ENCODE results near the gene FRG2B. TPM values are rescaled to one million over a fixed set of nuclear protein-coding genes. Genes with fewer than 3 reads are reported as not detected.
"Not testable (repeated sequence)": the region's sequence is repeated elsewhere in the genome, so short reads cannot be mapped to it uniquely, and the experiment has no call there.

FRG2B gene
- total RNA-seq, 1 donor from 2014 or later = not detected

DNA sequence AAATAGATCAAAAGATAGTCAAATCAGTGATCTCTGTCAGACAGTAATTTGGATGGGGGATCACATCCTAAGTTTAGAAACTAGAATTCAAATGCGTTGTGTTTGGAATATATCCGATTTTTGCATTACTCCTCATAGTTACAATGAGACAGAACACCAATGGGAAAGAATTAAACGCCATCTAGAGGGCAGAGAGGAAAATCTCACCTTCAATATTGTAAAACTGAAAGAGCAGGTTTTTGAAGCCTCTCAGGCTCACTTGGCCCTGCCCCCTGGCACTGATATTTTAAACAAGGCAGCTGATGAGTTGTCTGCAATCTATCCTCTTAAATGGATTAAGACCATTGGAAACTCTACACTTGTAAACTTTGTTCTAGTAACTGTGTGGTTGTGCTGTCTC lies 17.7 kb downstream of the FRG2B start:
- no peak for DNase-seq (ENCODE audit: low read depth)
- TF ChIP-seq, protein P1, sequence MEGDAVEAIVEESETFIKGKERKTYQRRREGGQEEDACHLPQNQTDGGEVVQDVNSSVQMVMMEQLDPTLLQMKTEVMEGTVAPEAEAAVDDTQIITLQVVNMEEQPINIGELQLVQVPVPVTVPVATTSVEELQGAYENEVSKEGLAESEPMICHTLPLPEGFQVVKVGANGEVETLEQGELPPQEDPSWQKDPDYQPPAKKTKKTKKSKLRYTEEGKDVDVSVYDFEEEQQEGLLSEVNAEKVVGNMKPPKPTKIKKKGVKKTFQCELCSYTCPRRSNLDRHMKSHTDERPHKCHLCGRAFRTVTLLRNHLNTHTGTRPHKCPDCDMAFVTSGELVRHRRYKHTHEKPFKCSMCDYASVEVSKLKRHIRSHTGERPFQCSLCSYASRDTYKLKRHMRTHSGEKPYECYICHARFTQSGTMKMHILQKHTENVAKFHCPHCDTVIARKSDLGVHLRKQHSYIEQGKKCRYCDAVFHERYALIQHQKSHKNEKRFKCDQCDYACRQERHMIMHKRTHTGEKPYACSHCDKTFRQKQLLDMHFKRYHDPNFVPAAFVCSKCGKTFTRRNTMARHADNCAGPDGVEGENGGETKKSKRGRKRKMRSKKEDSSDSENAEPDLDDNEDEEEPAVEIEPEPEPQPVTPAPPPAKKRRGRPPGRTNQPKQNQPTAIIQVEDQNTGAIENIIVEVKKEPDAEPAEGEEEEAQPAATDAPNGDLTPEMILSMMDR (conservative IDR thresholded peaks at IDR 0.05; ENCODE audit: low read depth, low read length) = no peak
- H3K4me3 ChIP-seq (ENCODE audit: low read depth, low read length) = no peak overlapping the region

DNA sequence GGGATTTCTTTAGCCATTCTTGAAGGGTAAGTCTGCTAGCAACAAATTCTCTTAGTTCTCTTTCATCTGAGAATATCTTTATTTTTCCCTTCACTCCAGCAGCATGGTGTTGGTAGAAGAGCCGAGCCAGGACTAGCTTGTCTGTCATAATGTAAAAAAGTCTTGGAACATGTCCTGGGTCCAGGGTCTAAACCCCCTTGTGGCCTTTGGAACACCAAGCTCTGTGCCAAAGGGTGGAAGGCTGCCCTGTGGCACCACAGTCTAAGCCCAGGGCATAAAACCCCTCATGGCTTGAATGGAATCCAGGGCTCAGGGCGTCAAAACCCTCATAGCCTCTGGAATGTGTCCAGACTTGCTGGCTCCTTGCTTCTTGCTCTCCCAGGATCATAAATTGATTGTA lies 23.2 kb downstream of the FRG2B start:
- not testable (repeated sequence) for H3K4me3 ChIP-seq (ENCODE audit: low read depth, low read length)

DNA sequence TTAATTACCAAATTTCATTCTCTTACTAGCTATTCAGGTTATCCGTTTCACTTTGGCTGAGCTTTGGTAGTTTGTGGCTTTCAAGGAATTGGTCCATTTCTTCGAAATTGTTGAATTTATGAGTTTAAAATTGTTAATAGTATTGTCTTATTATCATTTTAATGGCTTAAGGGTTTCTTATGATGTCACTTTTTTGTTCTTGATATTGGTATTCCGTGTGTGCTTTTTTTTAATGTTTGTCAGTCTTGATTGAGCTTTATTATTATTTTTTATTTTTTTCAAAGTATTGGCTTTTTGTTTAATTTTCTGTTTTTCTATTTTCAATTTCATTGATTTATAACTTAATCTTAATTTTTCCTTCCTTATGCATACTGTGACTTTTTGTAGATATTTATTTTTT lies 25.9 kb downstream of the FRG2B start:
- no peak overlapping the region for H3K4me3 ChIP-seq (ENCODE audit: low read depth, low read length)
- DNase-seq (ENCODE audit: low read depth) = no peak
- TF ChIP-seq, protein P1 (conservative IDR thresholded peaks at IDR 0.05; ENCODE audit: low read depth, low read length) = no peak

More for the DNA sequence above, 23.2 kb downstream of the FRG2B start:
- not testable (repeated sequence) for DNase-seq (ENCODE audit: low read depth)

DNA sequence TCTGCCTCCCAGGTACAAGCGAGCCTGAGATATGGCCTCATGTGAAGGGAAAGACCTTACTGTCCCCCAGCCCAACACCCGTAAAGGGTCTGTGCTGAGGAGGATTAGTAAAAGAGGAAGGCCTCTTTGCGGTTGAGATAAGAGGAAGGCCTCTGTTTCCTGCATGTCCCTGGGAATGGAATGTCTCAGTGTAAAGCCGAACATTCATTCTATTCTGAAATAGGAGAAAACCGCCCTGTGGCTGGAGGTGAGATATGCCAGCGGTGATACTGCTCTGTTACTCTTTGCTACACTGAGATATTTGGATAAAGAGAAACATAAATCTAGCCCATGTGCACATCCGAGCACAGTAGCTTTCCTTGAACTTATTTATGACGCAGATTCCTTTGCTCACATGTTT lies 26.7 kb downstream of the FRG2B start:
- H3K4me3 ChIP-seq (ENCODE audit: low read depth, low read length); DNase-seq (ENCODE audit: low read depth): not testable (repeated sequence)

DNA sequence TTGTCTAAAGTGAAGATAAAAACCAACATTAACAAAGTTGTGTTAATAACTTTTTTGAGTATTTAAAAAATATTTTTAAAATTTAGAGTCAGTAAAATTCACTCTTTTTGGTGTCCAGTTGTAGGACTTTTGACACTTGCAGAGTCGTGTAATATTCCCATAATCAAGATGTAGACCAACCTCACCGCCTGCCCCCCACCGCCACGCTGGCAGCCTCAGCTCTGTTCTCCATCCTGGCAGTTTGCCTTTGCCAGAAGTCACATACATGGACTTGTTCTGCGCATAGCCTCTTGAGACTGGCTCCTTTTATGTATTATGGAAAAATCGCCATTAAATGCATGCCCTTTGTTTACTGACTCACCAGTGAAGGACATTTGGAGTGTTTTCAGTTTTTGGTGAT lies 33.9 kb downstream of the FRG2B start:
- TF ChIP-seq, protein P1 (conservative IDR thresholded peaks at IDR 0.05; ENCODE audit: low read depth, low read length) = no peak
- H3K4me3 ChIP-seq (ENCODE audit: low read depth, low read length) = no peak overlapping the region
- no peak for DNase-seq (ENCODE audit: low read depth)

DNA sequence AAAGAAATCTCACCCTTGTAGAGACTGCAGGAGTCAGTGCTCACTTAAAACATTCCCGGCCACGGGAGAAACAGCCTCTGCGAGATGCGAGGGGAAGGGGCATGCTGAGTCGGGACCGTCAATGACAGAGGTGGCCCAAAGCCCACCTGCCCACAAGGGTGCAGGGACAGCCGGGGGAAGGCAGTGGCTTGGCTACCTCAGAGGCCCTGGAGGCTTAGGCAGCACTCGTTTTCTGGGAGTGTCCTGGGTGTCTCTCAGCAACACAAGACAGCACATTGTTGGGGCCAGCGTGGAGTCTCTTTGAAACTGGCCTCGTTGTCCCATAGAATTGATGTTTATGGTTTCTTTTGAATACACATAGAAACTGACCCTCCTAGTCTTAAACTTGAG lies 35.6 kb downstream of the FRG2B start:
- TF ChIP-seq, protein P1 (conservative IDR thresholded peaks at IDR 0.05; ENCODE audit: low read depth, low read length) = no peak
- no peak overlapping the region for H3K4me3 ChIP-seq (ENCODE audit: low read depth, low read length)
- DNase-seq (ENCODE audit: low read depth) = no peak

DNA sequence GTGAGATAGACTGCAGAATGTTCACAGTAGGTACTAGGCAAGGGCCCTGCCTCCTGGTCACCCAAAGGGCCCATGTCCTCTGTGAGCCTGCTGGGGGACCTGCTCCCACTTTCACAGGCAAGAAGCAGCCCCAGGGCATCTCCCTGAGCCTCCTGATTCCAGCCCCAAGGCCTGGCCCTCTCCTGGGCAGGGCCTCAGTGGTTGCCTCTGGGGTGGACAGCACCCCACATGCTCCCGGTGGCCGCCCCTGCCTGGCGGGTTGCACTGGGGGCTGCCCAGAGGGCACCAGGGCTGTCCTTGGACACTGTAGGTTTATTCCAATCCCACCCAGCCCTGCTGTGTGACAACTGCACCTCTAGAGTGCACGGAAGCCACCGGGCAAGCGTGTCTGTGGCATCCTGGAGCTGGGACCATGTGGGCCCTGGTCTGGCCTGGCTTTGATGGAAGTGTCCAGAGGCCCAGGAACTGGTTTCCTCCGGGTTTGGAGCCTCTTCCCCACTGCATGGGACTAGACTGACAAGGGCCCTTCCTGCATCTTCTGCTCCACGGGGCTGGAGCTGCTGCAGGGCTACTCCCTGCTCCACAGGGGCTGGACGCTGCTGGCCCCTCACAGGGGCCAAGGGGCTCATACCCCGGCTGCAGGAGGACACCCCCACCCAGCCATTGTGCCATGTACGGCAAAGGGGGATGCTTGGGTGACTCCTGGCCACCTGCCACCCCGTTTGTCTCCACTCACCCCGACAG lies 36.2 kb downstream of the FRG2B start:
- TF ChIP-seq, protein P1 (conservative IDR thresholded peaks at IDR 0.05; ENCODE audit: low read depth, low read length) = no peak
- no peak overlapping the region for H3K4me3 ChIP-seq (ENCODE audit: low read depth, low read length)

DNA sequence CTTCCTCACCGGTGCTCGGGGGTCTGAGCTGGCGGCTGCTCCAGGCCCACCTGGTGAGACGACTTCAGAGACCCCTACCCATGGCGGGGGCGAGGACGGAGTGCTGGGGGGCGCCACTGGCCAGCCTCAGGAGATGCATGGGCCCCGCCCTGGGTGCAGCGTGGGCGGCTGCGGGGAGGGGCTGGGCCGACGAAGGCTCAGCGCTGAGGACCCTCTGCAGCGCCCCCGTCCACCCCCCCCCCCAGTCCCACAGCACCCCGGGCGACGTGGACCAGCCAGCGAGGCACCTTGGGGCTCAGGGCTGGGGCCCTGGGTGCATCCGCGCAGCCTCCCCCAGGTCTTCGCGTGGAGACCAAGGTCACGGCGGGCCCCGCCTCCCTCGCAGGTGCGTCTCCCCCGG lies 49.6 kb downstream of the FRG2B start:
- not testable (repeated sequence) for H3K4me3 ChIP-seq (ENCODE audit: low read depth, low read length); DNase-seq (ENCODE audit: low read depth)

More for the DNA sequence above, 36.2 kb downstream of the FRG2B start:
- DNase-seq (ENCODE audit: low read depth) = no peak

Other genes starting within 250 kb of the FRG2B start
- gene PAOX, start 247.5 kb downstream of the FRG2B start, total RNA-seq = 3.6 and 5.6 TPM in 2 replicates
- gene MTG1, start 232.6 kb downstream of the FRG2B start, total RNA-seq = 31.8 and 51.9 TPM in 2 replicates
- gene SPRN, start 202.2 kb downstream of the FRG2B start, total RNA-seq = 0.12 and 0.51 TPM in 2 replicates
- 0.14 and 1.3 TPM in 2 replicates for gene SCART1, start 172.8 kb downstream of the FRG2B start, total RNA-seq
- 0.17 and 1.1 TPM in 2 replicates for gene CYP2E1, start 99.4 kb downstream of the FRG2B start, total RNA-seq
- gene SYCE1, start 61.2 kb downstream of the FRG2B start, total RNA-seq = not detected in 2 replicates

Measured in epithelial cell of proximal tubule (primary cell).